Caco-2 (cell line): Measurements from ENCODE around the gene BRI3. TPM values are rescaled to one million over a fixed set of nuclear protein-coding genes. Genes with fewer than 3 reads are reported as not detected.
A peak's percentile ranks its signal among the peaks of the same experiment; 100 is the strongest.

Experiments used
- Bru-seq: library from RNA; stranded (reverse); fragments of 400-500 nt; gene quantifications from one replicate; lab custom pipeline; 2021; lab: Mats Ljungman, UMichigan
- BruChase-seq, 2 experiments: library from RNA; stranded (reverse); fragments of 400-500 nt; gene quantifications; one replicate each; lab custom pipeline; 2021; lab: Mats Ljungman, UMichigan
- BruUV-seq: library from RNA; stranded (reverse); fragments of 400-500 nt; replicated peaks from 2 replicates; lab custom pipeline; 2021; lab: Mats Ljungman, UMichigan
- CTCF ChIA-PET: fragments of 300-600 bp; sonication (Branson Sonifier 250); formaldehyde crosslinking; loops from one replicate; lab custom pipeline; 2022; ENCODE audit warnings: antibody characterized with exemption; lab: Charles Lee
- POLR2A ChIA-PET: fragments of 300-600 bp; sonication (Branson Sonifier 250); formaldehyde crosslinking; loops from one replicate; lab custom pipeline; 2022; ENCODE audit warnings: antibody characterized with exemption; lab: Charles Lee
- DNase-seq, 2 experiments: peaks; one replicate each; pipeline versions ENCODE4 v3.0.0 to v3.0.0-alpha.2; 2020 to 2022
- H3K27me3 ChIP-seq: replicated peaks from 2 replicates; pipeline ENCODE4 v1.6.0; 2011; ENCODE audit warnings: low read length; ENCODE audit not compliant: control insufficient read depth, insufficient read depth
- H3K36me3 ChIP-seq: 2 replicates; pipeline ENCODE4 v1.5.1; 2011; ENCODE audit warnings: low read length; ENCODE audit not compliant: control insufficient read depth, insufficient read depth
- H3K4me1 ChIP-seq: fragments of 250-450 bp; sonication (Bioruptor Pico); 2 replicates; pipeline ENCODE4 v1.5.1; 2020; ENCODE audit warnings: mild to moderate bottlenecking
- H3K4me3 ChIP-seq: 2 replicates; pipeline ENCODE4 v1.5.1; 2011; ENCODE audit warnings: low read depth, mild to moderate bottlenecking, control low read depth, low read length
- H3K9me3 ChIP-seq: fragments of 250-450 bp; sonication (Bioruptor Pico); 2 replicates; pipeline ENCODE4 v1.5.1; 2020; ENCODE audit warnings: mild to moderate bottlenecking, moderate library complexity
- H3K27ac Mint-ChIP-seq: one replicate; pipeline ENCODE4 v1.8.0; 2022; ENCODE audit warnings: mixed read lengths; ENCODE audit not compliant: unreplicated experiment
- H3K27me3 Mint-ChIP-seq: one replicate; pipeline ENCODE4 v1.8.0; 2022; ENCODE audit warnings: mixed read lengths; ENCODE audit not compliant: insufficient read depth, unreplicated experiment
- H3K36me3 Mint-ChIP-seq: one replicate; pipeline ENCODE4 v1.8.0; 2022; ENCODE audit warnings: mild to moderate bottlenecking, mixed read lengths; ENCODE audit not compliant: insufficient read depth, unreplicated experiment
- H3K4me1 Mint-ChIP-seq: one replicate; pipeline ENCODE4 v1.8.0; 2022; ENCODE audit warnings: low read depth, mixed read lengths; ENCODE audit not compliant: unreplicated experiment
- H3K4me3 Mint-ChIP-seq: one replicate; pipeline ENCODE4 v1.8.0; 2022; ENCODE audit warnings: mild to moderate bottlenecking, moderate library complexity, mixed read lengths; ENCODE audit not compliant: unreplicated experiment
- H3K9me3 Mint-ChIP-seq: one replicate; pipeline ENCODE4 v1.8.0; 2022; ENCODE audit warnings: mixed read lengths; ENCODE audit not compliant: unreplicated experiment
- intact Hi-C: fragments of 100-400 bp; cut with micrococcal nuclease; formaldehyde crosslinking; loops from one replicate; pipeline ENCODE4 v1.10.0; 2022; ENCODE audit not compliant: unreplicated experiment
- long read RNA-seq: library from polyadenylated mRNA; stranded (forward); transcript quantifications from one replicate; pipeline ENCODE4 v2.0.0, GENCODE V29; 2022
- total RNA-seq: library from RNA; stranded (reverse); gene quantifications from 2 replicates; pipeline ENCODE4 v1.2.3, GENCODE V29; 2022
- TF ChIP-seq, protein P1 (sequence below), 2 experiments: fragments of 200-600 bp in 1 of 2; IDR thresholded peaks; 1 replicate in 1 of 2; 2 replicates in 1 of 2; pipeline versions ENCODE4 v1.5.1 to v1.8.0; 2011 to 2022; ENCODE audit warnings: antibody characterized with exemption in 1 of 2, control low read depth in 1 of 2, inconsistent platforms in 1 of 2, low read depth in 1 of 2, low read length in 1 of 2, mild to moderate bottlenecking in 1 of 2, moderate library complexity in 1 of 2; ENCODE audit not compliant: insufficient read depth in 1 of 2, severe bottlenecking in 1 of 2, unreplicated experiment in 1 of 2

BRI3 gene, protein sequence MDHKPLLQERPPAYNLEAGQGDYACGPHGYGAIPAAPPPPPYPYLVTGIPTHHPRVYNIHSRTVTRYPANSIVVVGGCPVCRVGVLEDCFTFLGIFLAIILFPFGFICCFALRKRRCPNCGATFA
- 197 and 224 TPM in 2 replicates for total RNA-seq
- Bru-seq, nascent RNA, result percentile 81 among the genes with signal in this experiment
- percentile 80 among the genes with signal in this experiment for BruChase-seq, experiment 1, labeled RNA remaining after a 2-hour chase
- BruChase-seq, experiment 2, labeled RNA remaining after a 6-hour chase, result percentile 86 among the genes with signal in this experiment
- long read RNA-seq, transcript BRI3-201 (3 exons, 780 nt), result major isoform, 28 of 37 reads
- long read RNA-seq, partial matches to known transcripts, result 1 of 37 reads
- long read RNA-seq, other reads (novel, unspliced or antisense), result 8 of 37 reads

DNA sequence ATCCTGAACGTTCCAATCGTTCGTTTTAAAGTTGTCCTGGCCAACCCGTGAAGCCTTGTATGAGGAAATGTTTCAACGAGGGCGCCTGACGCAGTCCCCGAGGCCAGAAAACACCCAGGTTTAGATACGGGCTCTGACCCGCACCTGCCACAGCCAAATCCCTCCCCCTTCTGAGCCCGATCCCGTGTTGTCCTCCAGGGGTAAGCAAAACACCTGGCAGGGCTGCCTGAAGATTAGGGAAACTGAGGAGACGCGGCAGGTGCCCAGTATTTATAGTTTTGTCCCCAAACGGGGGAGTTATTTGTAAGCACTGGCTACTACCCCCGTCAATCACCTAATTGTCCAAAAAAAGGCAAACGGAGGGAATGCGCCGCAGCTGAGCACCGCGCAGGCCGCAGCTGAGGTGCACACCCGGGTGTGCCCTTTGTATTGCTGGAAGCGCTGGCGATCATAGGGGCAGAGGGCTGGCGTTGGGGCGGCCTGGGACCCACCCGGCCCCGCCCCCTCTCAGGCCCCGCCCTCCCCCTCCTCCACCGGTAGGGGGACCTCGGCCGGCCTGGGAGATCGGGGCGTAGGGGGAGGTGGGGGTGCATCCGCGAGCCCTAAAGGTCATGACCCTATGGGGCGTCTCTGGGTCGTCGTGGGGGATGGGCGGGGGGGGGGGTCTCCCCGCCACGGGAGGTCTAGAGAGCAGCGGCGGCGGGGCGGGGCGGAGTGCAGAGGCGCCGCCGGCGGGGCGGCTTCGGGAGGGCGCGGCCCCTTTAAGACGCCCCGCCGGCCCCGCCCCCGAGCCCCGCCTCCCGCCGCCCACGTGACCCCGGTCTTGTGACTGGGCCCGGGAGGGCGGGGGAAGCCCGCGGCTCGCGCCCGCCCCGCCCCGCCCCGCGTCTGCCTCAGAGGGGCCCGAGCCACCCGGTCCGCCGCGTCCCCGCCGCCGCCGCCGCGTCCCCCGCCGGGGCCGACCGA lies at the start of gene BRI3:
BRI3 (plus strand) TSS at position 896 of the 966 bp plus-strand sequence. CDS start 110 bp downstream, outside the sequence.
- Mint-ChIP-seq H3K4me1 (peaks cover 43% of the 10 kb centered on the region), H3K36me3 (peaks cover 50% of the 10 kb centered on the region), H3K4me3 (peak within 1 kb of the TSS; percentile 97), H3K9me3 (no peaks in the 10 kb centered on the region), H3K27ac (peak within 1 kb of the TSS; percentile 91), H3K27me3 (no peaks in the 10 kb centered on the region)
- H3K36me3 ChIP-seq, result peaks cover 3% of the 10 kb centered on the region
- TF ChIP-seq, protein P1, sequence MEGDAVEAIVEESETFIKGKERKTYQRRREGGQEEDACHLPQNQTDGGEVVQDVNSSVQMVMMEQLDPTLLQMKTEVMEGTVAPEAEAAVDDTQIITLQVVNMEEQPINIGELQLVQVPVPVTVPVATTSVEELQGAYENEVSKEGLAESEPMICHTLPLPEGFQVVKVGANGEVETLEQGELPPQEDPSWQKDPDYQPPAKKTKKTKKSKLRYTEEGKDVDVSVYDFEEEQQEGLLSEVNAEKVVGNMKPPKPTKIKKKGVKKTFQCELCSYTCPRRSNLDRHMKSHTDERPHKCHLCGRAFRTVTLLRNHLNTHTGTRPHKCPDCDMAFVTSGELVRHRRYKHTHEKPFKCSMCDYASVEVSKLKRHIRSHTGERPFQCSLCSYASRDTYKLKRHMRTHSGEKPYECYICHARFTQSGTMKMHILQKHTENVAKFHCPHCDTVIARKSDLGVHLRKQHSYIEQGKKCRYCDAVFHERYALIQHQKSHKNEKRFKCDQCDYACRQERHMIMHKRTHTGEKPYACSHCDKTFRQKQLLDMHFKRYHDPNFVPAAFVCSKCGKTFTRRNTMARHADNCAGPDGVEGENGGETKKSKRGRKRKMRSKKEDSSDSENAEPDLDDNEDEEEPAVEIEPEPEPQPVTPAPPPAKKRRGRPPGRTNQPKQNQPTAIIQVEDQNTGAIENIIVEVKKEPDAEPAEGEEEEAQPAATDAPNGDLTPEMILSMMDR (IDR thresholded peaks at IDR 0.05; ENCODE audit: insufficient read depth in 1 of 2, low read depth in 1 of 2, low read length in 1 of 2, severe bottlenecking in 1 of 2, unreplicated experiment in 1 of 2), result no peak
- H3K9me3 ChIP-seq, result no peaks in the 10 kb centered on the region
- intact Hi-C loops, result loop anchor here (1.0 to 2.0 kb wide), 2 partner anchors 22 to 30 kb away; no protein-coding TSS in a partner anchor
- peaks cover 44% of the 10 kb centered on the region for H3K4me1 ChIP-seq
- no TSS peak for BruUV-seq
- CTCF ChIA-PET, result interaction anchor here (0.6 to 1.6 kb wide), 3 partner anchors 15 to 516 kb away, joined by 3 to 5 read pairs (median 4); partner anchors contain the start of gene BAIAP2L1
- peak; percentile 89 to 94 for DNase-seq
- POLR2A ChIA-PET, result interaction anchor here (1.1 to 1.4 kb wide), 2 partner anchors 15 to 120 kb away, joined by 3 to 5 read pairs; partner anchors contain the start of gene BAIAP2L1
- peak within 1 kb of the TSS; percentile 81 for H3K4me3 ChIP-seq
- no peaks in the 10 kb centered on the region for H3K27me3 ChIP-seq

DNA sequence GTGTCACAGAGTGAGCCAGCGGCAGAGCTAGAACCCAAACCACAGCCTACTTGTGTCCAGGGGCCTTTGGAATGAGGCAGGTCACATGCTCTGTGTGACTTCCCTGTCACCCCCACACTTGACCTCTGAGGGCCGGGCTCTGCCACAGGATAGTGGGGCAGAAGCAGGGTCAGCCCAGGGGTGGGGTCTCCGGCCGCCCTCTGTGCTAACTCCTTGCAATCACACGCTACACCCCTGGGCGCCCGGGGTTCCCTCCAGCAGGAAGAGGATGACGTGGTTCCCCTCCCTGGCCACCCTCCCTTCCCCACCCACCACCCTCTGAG lies 49.3 kb upstream of the BRI3 start:
- Mint-ChIP-seq H3K9me3 (no peaks in the 10 kb centered on the region), H3K27ac (no peak overlapping the region), H3K27me3 (no peaks in the 10 kb centered on the region), H3K4me1 (no peaks in the 10 kb centered on the region), H3K36me3 (peaks cover 8% of the 10 kb centered on the region), H3K4me3 (no peak overlapping the region)
- no TSS peak for BruUV-seq
- intact Hi-C loops, result no loop called here
- DNase-seq, result no peak
- Histone ChIP-seq H3K36me3 (no peaks in the 10 kb centered on the region), H3K4me3 (no peak overlapping the region), H3K27me3 (no peaks in the 10 kb centered on the region), H3K4me1 (no peaks in the 10 kb centered on the region), H3K9me3 (no peaks in the 10 kb centered on the region)
- ChIA-PET CTCF (no interaction called here), POLR2A (no interaction called here)
- TF ChIP-seq, protein P1 (IDR thresholded peaks at IDR 0.05; ENCODE audit: insufficient read depth in 1 of 2, low read depth in 1 of 2, low read length in 1 of 2, severe bottlenecking in 1 of 2, unreplicated experiment in 1 of 2), result no peak

DNA sequence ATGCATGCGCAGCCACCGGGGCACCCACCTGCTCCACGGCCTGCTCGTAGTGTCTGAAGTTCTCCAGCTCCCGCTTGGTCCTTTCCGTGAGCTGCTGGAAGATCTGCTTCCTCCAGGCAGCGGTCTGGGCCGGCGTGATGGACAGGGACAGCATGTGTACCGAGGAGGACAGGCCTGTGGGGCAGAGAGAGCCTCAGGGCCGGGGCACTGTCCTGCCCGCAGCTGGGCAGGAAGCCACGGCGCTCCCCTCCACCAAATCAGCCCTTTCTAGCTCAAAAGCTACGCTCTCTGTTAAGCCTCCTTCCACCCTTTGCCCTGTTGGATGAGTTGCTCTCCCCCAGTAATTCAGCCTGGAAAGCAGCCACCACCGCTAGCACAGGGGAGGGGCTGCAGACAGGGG lies 48.7 kb upstream of the BRI3 start:
- Histone ChIP-seq H3K4me3 (no peak overlapping the region), H3K36me3 (no peaks in the 10 kb centered on the region), H3K4me1 (no peaks in the 10 kb centered on the region), H3K9me3 (no peaks in the 10 kb centered on the region), H3K27me3 (no peaks in the 10 kb centered on the region)
- BruUV-seq, result no TSS peak
- intact Hi-C loops, result no loop called here
- Mint-ChIP-seq H3K9me3 (no peaks in the 10 kb centered on the region), H3K36me3 (peaks cover 8% of the 10 kb centered on the region), H3K27ac (no peak overlapping the region), H3K27me3 (no peaks in the 10 kb centered on the region), H3K4me3 (no peak overlapping the region), H3K4me1 (no peaks in the 10 kb centered on the region)
- no peak for DNase-seq
- CTCF ChIA-PET, result no interaction called here
- TF ChIP-seq, protein P1 (IDR thresholded peaks at IDR 0.05; ENCODE audit: insufficient read depth in 1 of 2, low read depth in 1 of 2, low read length in 1 of 2, severe bottlenecking in 1 of 2, unreplicated experiment in 1 of 2), result no peak
- POLR2A ChIA-PET, result no interaction called here
